Thymus (tissue), 11 donors: Measurements from ENCODE around the gene TMEM42. TPM values are rescaled to one million over a fixed set of nuclear protein-coding genes. Genes with fewer than 3 reads are reported as not detected.

Experiments
- DNase-seq, 9 donors: peaks; one replicate each; pipeline ENCODE4 v3.0.0-alpha.2; 2013; ENCODE audit warnings: low spot score in 9 of 9, low read depth in 6 of 9, missing footprints in 1 of 9
- H3K27ac ChIP-seq, 2 donors: one replicate each; pipeline ENCODE4 v1.5.1; 2013; ENCODE audit warnings: control low read depth in 1 of 2, low read depth in 1 of 2, low read length in 1 of 2, mild to moderate bottlenecking in 1 of 2, moderate library complexity in 1 of 2
- H3K27me3 ChIP-seq, 2 donors: one replicate each; pipeline ENCODE4 v1.5.1; 2013; ENCODE audit warnings: low read length in 1 of 2; ENCODE audit not compliant: control insufficient read depth in 2 of 2, insufficient read depth in 1 of 2
- H3K36me3 ChIP-seq, 2 donors: one replicate each; pipeline ENCODE4 v1.5.1; 2013; ENCODE audit warnings: low read length in 1 of 2, mild to moderate bottlenecking in 1 of 2, moderate library complexity in 1 of 2; ENCODE audit not compliant: control insufficient read depth in 2 of 2, insufficient read depth in 2 of 2
- H3K4me1 ChIP-seq, 2 donors: one replicate each; pipeline ENCODE4 v1.5.1; 2013; ENCODE audit warnings: low read length in 2 of 2; ENCODE audit not compliant: control insufficient read depth in 2 of 2, insufficient read depth in 2 of 2
- H3K4me3 ChIP-seq, 2 donors: one replicate each; pipeline ENCODE4 v1.5.1; 2013; ENCODE audit warnings: low read length in 2 of 2, control low read depth in 1 of 2, mild to moderate bottlenecking in 1 of 2
- H3K9me3 ChIP-seq, 2 donors: one replicate each; pipeline ENCODE4 v1.5.1; 2013; ENCODE audit warnings: low read length in 1 of 2, mild to moderate bottlenecking in 1 of 2; ENCODE audit not compliant: control insufficient read depth in 2 of 2, insufficient read depth in 1 of 2
- WGBS: extraction: QIAGEN DNeasy Blood & Tissue Kit; methylation state at CpG from one replicate; pipeline ENCODE4 v1.1.7; 2013; 5-methylcytosine and 5-hydroxymethylcytosine counted together
- polyA plus RNA-seq: library from polyadenylated mRNA; stranded (reverse); fragments of 200-250 nt; gene quantifications from one replicate; pipeline ENCODE4 v1.2.3, GENCODE V29; 2013
- total RNA-seq: library from RNA; stranded (reverse); fragments of 120-200 nt; gene quantifications from one replicate; pipeline ENCODE4 v1.2.4, GENCODE V29; 2013
- donor health status: healthy.

Gene TMEM42
- total and polyA plus RNA-seq, 2 donors, result 23.6 to 49.0 TPM

- Histone ChIP-seq H3K27me3 (no peaks in the 10 kb centered on the region), H3K4me1 (peaks cover 32 to 57% of the 10 kb centered on the region in 2 donors), H3K36me3 (no peaks in the 10 kb centered on the region), H3K9me3 (peaks cover 0 to 4% of the 10 kb centered on the region in 2 donors), H3K4me3 (peak overlapping the region in 1 of 2 donors; percentile 4), H3K27ac (peak overlapping the region; percentile 78 to 84)
- 52% methylated on average over 7 of the region's 7 CpGs for WGBS
- DNase-seq, result peak in 6 of 9 donors; percentile 36 to 74 (median 44)
These were observed 3.7 kb downstream of the TMEM42 start for GRCh38 chr3:44865272-44866035.

- H3K36me3 ChIP-seq, result no peaks in the 10 kb centered on the region
- no peak for DNase-seq
- no peak overlapping the region for H3K27ac ChIP-seq
- 99% methylated on average over 7 of the region's 7 CpGs for WGBS
- H3K4me1 ChIP-seq, result peaks cover 30 to 46% of the 10 kb centered on the region in 2 donors
- H3K4me3 ChIP-seq, result no peak overlapping the region
- H3K27me3 ChIP-seq, result no peaks in the 10 kb centered on the region
- no peaks in the 10 kb centered on the region for H3K9me3 ChIP-seq
These were observed 5.9 kb downstream of the TMEM42 start for GRCh38 chr3:44867421-44868111.

- H3K27ac ChIP-seq, result no peak overlapping the region
- no peaks in the 10 kb centered on the region for H3K27me3 ChIP-seq
- no peaks in the 10 kb centered on the region for H3K9me3 ChIP-seq
- DNase-seq, result no peak
- peaks cover 15 to 19% of the 10 kb centered on the region in 2 donors for H3K4me1 ChIP-seq
- no peaks in the 10 kb centered on the region for H3K36me3 ChIP-seq
- 96% methylated on average over 8 of the region's 8 CpGs for WGBS
- no peak overlapping the region for H3K4me3 ChIP-seq
These were observed 8.8 kb downstream of the TMEM42 start for GRCh38 chr3:44870375-44871061.

DNA sequence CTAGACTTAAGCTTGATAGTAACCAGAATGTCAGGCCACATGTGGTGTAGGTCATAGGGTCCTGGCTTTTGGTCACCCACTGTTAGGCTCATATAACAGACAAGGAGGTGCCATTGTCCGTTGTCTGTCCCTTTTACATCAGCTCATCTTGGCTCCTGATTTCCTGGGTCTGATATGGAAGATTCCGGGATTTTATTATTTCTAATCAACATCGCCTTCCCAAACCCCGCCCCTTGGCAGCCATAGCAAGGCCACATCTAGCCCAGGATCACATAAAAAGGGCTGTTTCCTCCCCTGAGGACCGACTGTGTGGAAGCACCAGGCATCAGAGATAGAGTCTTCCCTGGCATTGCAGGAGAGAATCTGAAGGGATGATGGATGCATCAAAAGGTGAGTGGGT, 12.6 kb downstream of the TMEM42 start, which contains the start of gene TGM4:
Gene TGM4 (plus strand): TSS at position 301 of the 400 bp plus-strand sequence. CDS start 71 bp downstream, at position 372.
- WGBS, result 92% methylated on average over 5 of the region's 5 CpGs
- H3K36me3 ChIP-seq, result no peaks in the 10 kb centered on the region

GRCh38 chr3:44875596-44875995, 13.9 kb downstream of the TMEM42 start:
- Histone ChIP-seq H3K27me3 (no peaks in the 10 kb centered on the region), H3K36me3 (no peaks in the 10 kb centered on the region), H3K9me3 (no peaks in the 10 kb centered on the region), H3K4me3 (no peak overlapping the region), H3K27ac (no peak overlapping the region), H3K4me1 (no peaks in the 10 kb centered on the region)
- 95% methylated on average over 3 of the region's 3 CpGs for WGBS
- no peak for DNase-seq

More for the DNA sequence above, 12.6 kb downstream of the TMEM42 start, which contains the start of gene TGM4:
- H3K4me3 ChIP-seq, result no peak within 1 kb of the TSS
- no peaks in the 10 kb centered on the region for H3K27me3 ChIP-seq
- no peaks in the 10 kb centered on the region for H3K9me3 ChIP-seq
- H3K4me1 ChIP-seq, result no peaks in the 10 kb centered on the region
- H3K27ac ChIP-seq, result no peak within 1 kb of the TSS
- DNase-seq, result no peak

GRCh38 chr3:44877333-44877732, 15.6 kb downstream of the TMEM42 start:
- H3K27ac ChIP-seq, result no peak overlapping the region
- no peaks in the 10 kb centered on the region for H3K4me1 ChIP-seq
- H3K4me3 ChIP-seq, result no peak overlapping the region
- no peaks in the 10 kb centered on the region for H3K27me3 ChIP-seq
- 92% methylated on average over 3 of the region's 3 CpGs for WGBS
- H3K36me3 ChIP-seq, result no peaks in the 10 kb centered on the region
- no peaks in the 10 kb centered on the region for H3K9me3 ChIP-seq
- no peak for DNase-seq

DNA sequence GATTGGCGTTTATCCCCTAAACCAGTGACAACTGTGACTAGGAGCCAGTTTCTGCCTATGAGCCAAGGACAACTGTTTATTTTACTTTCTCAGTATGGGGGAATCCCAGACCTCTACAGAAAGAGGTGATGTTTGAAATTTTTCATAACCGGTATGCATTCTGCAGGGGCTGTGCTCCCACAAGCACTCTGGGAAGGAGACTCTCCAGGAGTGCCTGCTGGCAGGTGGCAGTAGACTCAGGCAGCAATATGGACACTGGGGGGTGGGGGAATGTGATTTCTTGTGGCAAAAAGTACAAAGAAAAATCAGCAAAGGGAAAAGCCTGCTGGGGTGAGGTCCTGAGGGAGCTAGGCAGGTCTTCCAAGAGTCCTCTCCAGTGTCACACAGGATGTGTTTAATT, 18.6 kb downstream of the TMEM42 start:
- Histone ChIP-seq H3K4me3 (no peak overlapping the region), H3K9me3 (peaks cover 0 to 5% of the 10 kb centered on the region in 2 donors), H3K36me3 (no peaks in the 10 kb centered on the region), H3K27me3 (no peaks in the 10 kb centered on the region), H3K4me1 (no peaks in the 10 kb centered on the region), H3K27ac (no peak overlapping the region)
- 87% methylated on average over 2 of the region's 2 CpGs for WGBS
- no peak for DNase-seq

DNA sequence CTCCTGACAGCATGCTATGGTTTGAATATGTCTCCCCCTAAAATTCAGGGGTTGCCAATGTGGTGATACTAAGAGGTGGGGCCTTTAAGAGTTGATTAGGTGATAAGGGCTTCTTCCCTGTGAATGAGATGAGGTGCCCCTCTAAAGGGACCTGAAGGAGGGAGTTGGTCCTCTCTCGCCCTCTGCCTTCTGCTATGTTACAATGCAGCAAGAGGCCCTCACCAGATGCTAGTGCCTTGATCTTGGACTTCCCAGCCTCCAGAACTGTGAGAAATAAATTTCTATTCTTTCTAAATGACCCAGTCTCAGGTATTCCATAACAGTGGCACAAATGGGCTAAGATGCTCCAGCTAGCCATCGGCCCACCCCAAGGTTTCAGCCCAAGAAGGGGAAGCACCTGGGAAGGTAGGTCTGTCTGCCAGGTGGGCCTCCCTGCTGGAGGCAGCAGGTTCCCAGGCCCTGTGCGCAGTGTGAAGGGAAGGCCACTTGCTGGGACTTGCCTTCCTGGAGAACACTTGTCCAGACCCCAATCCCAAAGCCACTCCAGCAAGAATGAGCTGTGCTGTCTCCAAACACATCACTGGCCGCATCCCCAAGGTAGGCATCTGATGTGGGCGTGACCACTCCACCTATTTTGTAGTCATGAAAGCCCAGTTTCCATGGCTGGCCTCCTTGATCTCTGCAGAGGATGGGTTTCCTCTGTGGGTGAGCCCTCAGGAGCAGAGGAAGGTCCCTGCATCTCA, 21.7 kb downstream of the TMEM42 start:
- H3K9me3 ChIP-seq, result peaks cover 0 to 5% of the 10 kb centered on the region in 2 donors
- DNase-seq, result no peak
- peak overlapping the region in 1 of 2 donors; percentile 71 for H3K27ac ChIP-seq
- WGBS, result 97% methylated on average over 5 of the region's 5 CpGs
- H3K4me1 ChIP-seq, result no peaks in the 10 kb centered on the region
- H3K27me3 ChIP-seq, result no peaks in the 10 kb centered on the region
- H3K4me3 ChIP-seq, result no peak overlapping the region
- H3K36me3 ChIP-seq, result no peaks in the 10 kb centered on the region
